ENCODE data around the gene ATAD2B.
"Not testable (repeated sequence)": the region's sequence is repeated elsewhere in the genome, so short reads cannot be mapped to it uniquely, and the experiment has no call there.

The ATAD2B gene

GRCh38 chr2:23746141-23746863 is 180.6 kb downstream of the ATAD2B start:
- DNase-seq (ENCODE audit: low spot score), result no peak

GRCh38 chr2:23745726-23746105 is 181.2 kb downstream of the ATAD2B start:
- no peak for DNase-seq (ENCODE audit: low spot score)

- no peak for DNase-seq (ENCODE audit: low spot score)
Measured at GRCh38 chr2:23745068-23745725, 181.7 kb downstream of the ATAD2B start.

- DNase-seq (ENCODE audit: low spot score), result not testable (repeated sequence)
Measured at GRCh38 chr2:23736783-23737182, 190.1 kb downstream of the ATAD2B start.

- DNase-seq (ENCODE audit: low spot score), result no peak
Measured at GRCh38 chr2:23734416-23734815, 192.5 kb downstream of the ATAD2B start.

GRCh38 chr2:23723029-23723428 is 203.9 kb downstream of the ATAD2B start:
- not testable (repeated sequence) for DNase-seq (ENCODE audit: low spot score)

GRCh38 chr2:23722255-23722654 is 204.7 kb downstream of the ATAD2B start:
- DNase-seq (ENCODE audit: low spot score), result no peak

GRCh38 chr2:23721454-23721826 is 205.5 kb downstream of the ATAD2B start:
- DNase-seq (ENCODE audit: low spot score), result no peak

GRCh38 chr2:23720705-23721453 is 206.0 kb downstream of the ATAD2B start:
- no peak for DNase-seq (ENCODE audit: low spot score)

- DNase-seq (ENCODE audit: low spot score), result no peak
Measured at GRCh38 chr2:23719716-23720115, 207.2 kb downstream of the ATAD2B start.

- no peak for DNase-seq (ENCODE audit: low spot score)
Measured at GRCh38 chr2:23718931-23719700, 207.8 kb downstream of the ATAD2B start.

- no peak for DNase-seq (ENCODE audit: low spot score)
Measured at GRCh38 chr2:23713351-23713750, 213.6 kb downstream of the ATAD2B start.

GRCh38 chr2:23712756-23713151 is 214.2 kb downstream of the ATAD2B start:
- no peak for DNase-seq (ENCODE audit: low spot score)

- DNase-seq (ENCODE audit: low spot score), result no peak
Measured at GRCh38 chr2:23711979-23712755, 214.8 kb downstream of the ATAD2B start.

GRCh38 chr2:23709311-23709710 is 217.6 kb downstream of the ATAD2B start:
- DNase-seq (ENCODE audit: low spot score), result no peak

- no peak for DNase-seq (ENCODE audit: low spot score)
Measured at GRCh38 chr2:23708771-23709170, 218.2 kb downstream of the ATAD2B start.

GRCh38 chr2:23707096-23707495 is 219.8 kb downstream of the ATAD2B start:
- no peak for DNase-seq (ENCODE audit: low spot score)

- no peak for DNase-seq (ENCODE audit: low spot score)
Measured at GRCh38 chr2:23706613-23707078, 220.3 kb downstream of the ATAD2B start.

GRCh38 chr2:23705771-23706612 is 220.9 kb downstream of the ATAD2B start:
- no peak for DNase-seq (ENCODE audit: low spot score)

- no peak for DNase-seq (ENCODE audit: low spot score)
Measured at GRCh38 chr2:23703583-23704385, 223.1 kb downstream of the ATAD2B start.

Measured in CD4-positive, alpha-beta T cell treated with Interleukin-2 at 100 ng/mL for 4 hours (primary cell).